ENCODE results near the gene CD9.
A peak's percentile ranks its signal among the peaks of the same experiment; 100 is the strongest.

Gene CD9

DNA sequence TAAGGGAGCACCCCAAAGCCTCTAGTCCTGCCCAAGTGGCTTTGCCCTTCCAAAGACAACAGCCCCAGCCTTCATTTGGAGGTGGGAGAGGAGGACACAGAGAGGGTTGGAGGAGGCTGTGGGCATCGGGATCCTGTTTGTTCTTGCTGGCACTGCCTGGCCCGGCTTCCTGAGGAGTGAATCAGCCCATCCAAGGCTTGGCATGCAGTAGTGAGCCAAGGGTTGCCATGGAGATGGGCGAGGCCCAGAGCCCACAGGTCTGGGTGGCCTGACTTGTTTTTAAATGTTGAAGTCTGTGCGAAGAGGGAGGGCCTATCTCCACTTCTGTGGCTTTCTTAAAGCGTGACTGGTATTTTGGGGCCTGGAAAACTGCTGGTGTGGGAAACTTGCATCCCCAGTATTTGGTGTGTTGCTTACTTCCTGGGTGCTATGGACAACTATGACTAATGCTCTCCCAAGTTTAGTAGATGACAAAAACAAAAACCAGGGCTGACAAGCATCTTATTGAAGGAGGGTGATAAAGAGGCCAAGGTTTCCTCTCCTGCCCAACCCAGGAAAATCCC lies 15.8 kb downstream of the CD9 start:
- FAIRE-seq (no peak), DNase-seq (ENCODE audit: extremely low spot score, insufficient read length, low read depth) (no peak)

DNA sequence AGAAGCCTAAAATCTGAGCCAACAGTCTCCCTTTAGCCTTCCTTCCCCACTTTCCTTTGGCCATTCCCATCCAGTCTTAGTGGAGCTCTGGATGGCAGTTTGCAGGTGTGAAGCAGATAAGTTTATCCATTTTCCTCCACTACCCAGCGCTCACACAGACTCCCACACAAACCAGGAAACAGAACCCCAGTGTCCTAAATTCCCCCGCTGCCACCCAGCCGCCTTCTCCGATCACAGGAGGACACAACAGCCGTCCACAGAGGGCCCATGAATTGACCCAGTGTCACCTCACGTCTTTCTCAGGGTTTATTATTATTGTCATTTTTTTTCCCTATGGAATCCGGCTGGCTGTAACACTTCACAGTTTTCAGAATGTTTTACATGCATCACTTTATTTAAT lies 16.4 kb downstream of the CD9 start:
- DNase-seq (ENCODE audit: extremely low spot score, insufficient read length, low read depth) (no peak), FAIRE-seq (no peak)

DNA sequence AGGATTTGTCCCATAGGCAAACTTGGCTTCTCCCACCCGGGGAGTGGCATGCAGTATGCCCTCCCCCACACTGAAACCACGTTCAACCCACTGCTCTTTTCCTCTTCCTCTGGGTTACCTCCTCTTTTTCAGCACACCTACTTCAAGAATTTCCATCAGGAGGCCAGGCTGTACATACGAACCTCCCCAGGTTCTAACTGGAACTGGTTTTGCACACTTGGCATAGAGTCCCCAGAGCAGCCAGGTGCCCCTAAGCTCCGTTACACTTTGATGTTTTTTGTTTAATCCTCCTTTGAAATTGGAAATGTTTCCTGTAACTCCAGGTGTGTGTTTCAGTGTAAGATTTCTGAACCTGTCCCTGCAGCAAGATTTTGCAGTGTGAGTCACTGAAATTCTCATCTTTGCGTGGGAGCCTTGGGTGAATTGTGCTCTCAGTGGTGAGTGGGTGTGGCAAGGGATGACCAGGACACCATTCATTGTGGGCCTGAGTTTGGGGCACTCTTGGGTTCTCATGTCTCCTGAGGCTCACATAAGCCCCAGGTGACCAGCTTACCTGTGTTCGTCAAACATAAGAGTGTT lies 18.2 kb downstream of the CD9 start:
- FAIRE-seq, result no peak
- no peak for DNase-seq (ENCODE audit: extremely low spot score, insufficient read length, low read depth)

GRCh38 chr12:6219980-6220379 lies 19.8 kb downstream of the CD9 start:
- DNase-seq (ENCODE audit: extremely low spot score, insufficient read length, low read depth), result no peak

DNA sequence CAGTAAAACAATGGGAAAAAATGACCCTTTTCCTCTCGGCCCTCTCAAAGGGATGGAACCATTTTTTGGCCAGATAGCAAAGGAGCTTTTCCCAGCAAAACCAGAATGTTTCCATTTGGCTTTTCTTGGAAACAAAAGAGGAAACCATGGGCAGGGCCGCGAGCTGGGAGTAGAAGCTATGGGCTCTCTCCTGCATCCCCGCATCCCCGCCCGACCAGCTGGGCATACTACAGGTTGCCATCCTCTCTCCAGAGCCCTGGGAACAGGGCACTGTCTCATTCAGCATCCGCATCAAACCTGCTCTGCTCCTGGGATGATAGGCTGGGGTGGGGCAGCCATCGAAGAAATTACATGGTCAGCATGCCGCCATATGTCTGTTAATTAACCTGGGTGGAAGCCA lies 20.9 kb downstream of the CD9 start:
- DNase-seq (ENCODE audit: extremely low spot score, insufficient read length, low read depth) (no peak), FAIRE-seq (no peak)

More at GRCh38 chr12:6219980-6220379, 19.8 kb downstream of the CD9 start:
- no peak for FAIRE-seq

- FAIRE-seq (no peak), DNase-seq (ENCODE audit: extremely low spot score, insufficient read length, low read depth) (no peak)
These were observed 22.0 kb downstream of the CD9 start for GRCh38 chr12:6222078-6222654.

GRCh38 chr12:6223545-6223944 lies 23.3 kb downstream of the CD9 start:
- FAIRE-seq (no peak), DNase-seq (ENCODE audit: extremely low spot score, insufficient read length, low read depth) (no peak)

DNA sequence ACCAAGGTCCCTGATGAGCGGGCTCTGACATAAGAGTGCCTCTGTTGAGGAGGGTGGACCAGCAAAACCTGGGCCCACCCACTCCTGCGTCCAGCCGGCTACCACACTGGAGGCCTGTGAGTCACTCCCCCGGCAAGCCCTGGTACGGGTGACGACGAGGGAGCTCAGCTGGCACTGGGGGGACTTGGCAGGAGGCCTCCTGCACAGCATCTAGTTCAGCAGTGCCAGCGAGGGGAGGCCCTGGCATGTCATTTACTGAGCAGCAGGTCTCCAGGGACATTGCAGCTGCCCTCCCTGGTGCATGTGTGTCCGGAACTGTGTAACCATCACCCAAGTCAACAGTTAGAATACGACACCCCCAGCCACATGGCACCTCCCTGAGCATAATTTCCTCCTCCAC lies 24.4 kb downstream of the CD9 start:
- DNase-seq (ENCODE audit: extremely low spot score, insufficient read length, low read depth) (no peak), FAIRE-seq (no peak)

- FAIRE-seq, result no peak
- DNase-seq (ENCODE audit: extremely low spot score, insufficient read length, low read depth), result no peak
These were observed 25.4 kb downstream of the CD9 start for GRCh38 chr12:6225630-6226001.

DNA sequence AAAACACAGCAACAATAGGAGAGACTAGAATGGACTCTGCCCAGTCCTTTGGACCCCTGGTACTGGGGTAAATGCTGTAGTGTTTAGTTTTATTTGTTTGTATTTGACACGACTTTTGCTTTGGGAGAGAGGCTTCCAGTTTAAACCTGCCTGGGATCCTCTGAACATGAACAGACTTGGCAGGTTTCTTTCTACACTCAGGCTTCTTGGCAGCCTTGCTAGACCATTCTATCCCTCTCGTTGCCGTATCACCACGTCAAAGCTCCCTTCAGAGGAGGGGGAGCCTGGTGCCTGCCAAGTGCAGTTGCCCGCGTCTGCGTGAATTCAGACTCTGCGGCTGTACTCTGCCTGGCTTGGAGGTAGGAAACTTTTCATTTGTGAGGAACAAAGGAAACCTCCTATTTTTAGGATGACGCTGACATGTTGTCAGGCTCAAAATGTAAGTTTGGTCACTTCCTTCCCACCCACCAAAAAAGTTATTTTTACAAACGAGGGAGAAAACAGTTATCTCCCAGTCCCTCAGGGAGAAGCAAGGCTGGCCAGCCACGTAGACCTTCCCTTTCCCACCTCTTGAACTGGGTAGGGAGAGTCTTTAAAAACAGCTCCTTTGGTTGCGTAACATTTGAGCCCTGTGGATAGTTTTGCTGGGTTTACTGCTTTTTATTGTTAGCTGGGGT lies 25.9 kb downstream of the CD9 start:
- FAIRE-seq, result no peak
- DNase-seq (ENCODE audit: extremely low spot score, insufficient read length, low read depth), result no peak

DNA sequence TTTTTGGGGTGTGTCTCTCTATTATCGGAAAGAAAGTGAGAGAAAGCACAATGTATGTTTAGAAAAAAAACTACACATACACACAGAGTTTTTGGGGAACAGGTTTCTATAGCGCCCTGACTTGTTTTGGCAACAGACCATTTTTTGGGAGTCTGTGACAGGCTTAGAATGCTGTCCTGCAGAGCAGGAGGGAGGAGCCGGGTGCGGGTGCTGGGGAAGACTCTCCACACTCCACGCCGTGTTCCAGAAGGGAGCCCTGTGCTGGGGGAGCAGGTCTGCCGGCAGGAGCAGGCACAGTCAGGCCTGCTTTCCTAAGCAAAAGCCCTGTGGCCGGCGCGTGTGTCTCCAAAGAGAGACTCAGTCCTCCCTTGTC lies 26.5 kb downstream of the CD9 start:
- no peak for FAIRE-seq

GRCh38 chr12:6228535-6229223 lies 28.5 kb downstream of the CD9 start:
- FAIRE-seq, result no peak

More for the DNA sequence above, 26.5 kb downstream of the CD9 start:
- DNase-seq (ENCODE audit: extremely low spot score, insufficient read length, low read depth), result no peak

DNA sequence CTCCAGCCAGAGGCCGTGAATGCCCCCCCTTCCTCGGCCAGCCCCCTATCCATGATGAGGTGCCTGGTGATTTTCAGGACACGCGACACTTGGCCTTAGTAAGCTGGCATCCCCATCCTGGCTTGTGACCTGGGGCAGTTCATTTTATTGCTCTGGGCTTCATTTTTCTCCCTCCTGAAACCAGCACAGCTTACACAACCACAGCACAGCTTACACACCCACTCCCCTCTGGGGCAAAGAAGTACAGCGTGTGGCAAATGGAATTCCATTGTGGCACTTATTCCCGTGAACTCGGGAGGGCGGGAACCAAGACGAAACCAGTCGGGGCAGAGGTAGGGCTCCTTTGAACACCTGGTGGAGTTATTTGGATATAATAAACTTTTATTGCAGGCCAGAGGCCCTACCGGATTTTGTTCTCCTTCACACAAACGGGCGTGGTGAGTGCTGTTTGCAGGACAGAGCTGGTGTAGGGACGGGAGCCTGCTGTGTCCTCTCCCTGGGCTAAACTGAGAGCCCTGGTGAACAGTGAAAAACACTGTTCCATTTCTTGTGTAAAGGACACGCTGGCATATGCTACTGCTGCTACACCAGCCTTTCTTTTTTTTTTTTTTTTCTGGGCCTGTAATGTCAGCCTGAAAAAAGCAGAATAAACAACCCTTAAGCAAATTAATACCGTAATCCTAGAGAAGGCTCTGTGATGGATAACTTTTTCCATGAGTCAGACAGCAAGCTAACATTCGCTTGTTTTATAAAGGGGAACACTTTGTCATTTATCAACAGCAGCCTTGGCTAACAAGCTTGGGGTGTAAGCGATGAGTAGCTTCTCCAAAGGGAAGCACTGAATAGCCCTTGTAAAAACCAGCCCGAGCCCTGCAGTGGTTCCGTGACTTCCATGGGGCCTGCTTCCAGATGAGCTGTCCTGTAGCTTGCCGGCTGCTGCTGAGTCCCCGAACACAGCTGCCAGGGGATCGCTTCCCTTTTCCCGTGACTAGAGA lies 29.3 kb downstream of the CD9 start:
- FAIRE-seq (no peak), DNase-seq (ENCODE audit: extremely low spot score, insufficient read length, low read depth) (no peak)

More at GRCh38 chr12:6228535-6229223, 28.5 kb downstream of the CD9 start:
- DNase-seq (ENCODE audit: extremely low spot score, insufficient read length, low read depth), result no peak

GRCh38 chr12:6230321-6231110 lies 30.3 kb downstream of the CD9 start:
- DNase-seq (ENCODE audit: extremely low spot score, insufficient read length, low read depth) (peak; percentile 17), FAIRE-seq (no peak)

- DNase-seq (ENCODE audit: extremely low spot score, insufficient read length, low read depth) (no peak), FAIRE-seq (no peak)
These were observed 31.4 kb downstream of the CD9 start for GRCh38 chr12:6231359-6232268.

- FAIRE-seq, result no peak
- DNase-seq (ENCODE audit: extremely low spot score, insufficient read length, low read depth), result no peak
These were observed 33.1 kb downstream of the CD9 start for GRCh38 chr12:6233121-6233971.

- FAIRE-seq, result no peak
- DNase-seq (ENCODE audit: extremely low spot score, insufficient read length, low read depth), result no peak
These were observed 34.0 kb downstream of the CD9 start for GRCh38 chr12:6234214-6234613.
